GM12864 (cell line): ENCODE data around the gene LRRC4C.

Experiments
- DNase-seq: peaks from one replicate; pipeline ENCODE4 v3.0.0-alpha.2; 2011; ENCODE audit warnings: low read depth
- H3K4me3 ChIP-seq: 2 replicates; pipeline ENCODE4 v1.5.1; 2011; ENCODE audit warnings: mild to moderate bottlenecking, low read depth, low read length, control low read depth
- CTCF ChIP-seq: IDR thresholded peaks from 2 replicates; pipeline ENCODE4 v1.5.1; 2011; ENCODE audit warnings: low read depth, mild to moderate bottlenecking, moderate library complexity, low read length, control low read depth, inconsistent platforms; ENCODE audit errors: missing control alignments

The LRRC4C gene

GRCh38 chr11:41146326-41146725, 313.1 kb downstream of the LRRC4C start:
- no peak for DNase-seq
- no peak for TF ChIP-seq CTCF
- no peak overlapping the region for H3K4me3 ChIP-seq

- no peak for DNase-seq
- TF ChIP-seq CTCF, result no peak
- H3K4me3 ChIP-seq, result no peak overlapping the region
These were observed 314.0 kb downstream of the LRRC4C start for GRCh38 chr11:41145420-41145819.

GRCh38 chr11:41134971-41135370, 324.5 kb downstream of the LRRC4C start:
- no peak for TF ChIP-seq CTCF
- DNase-seq, result no peak
- no peak overlapping the region for H3K4me3 ChIP-seq

- TF ChIP-seq CTCF, result no peak
- no peak for DNase-seq
- no peak overlapping the region for H3K4me3 ChIP-seq
These were observed 326.4 kb downstream of the LRRC4C start for GRCh38 chr11:41133023-41133422.

GRCh38 chr11:41121600-41121999, 337.9 kb downstream of the LRRC4C start:
- no peak for TF ChIP-seq CTCF
- H3K4me3 ChIP-seq, result no peak overlapping the region
- DNase-seq, result no peak

GRCh38 chr11:41119484-41119883, 340.0 kb downstream of the LRRC4C start:
- no peak for DNase-seq
- no peak for TF ChIP-seq CTCF
- no peak overlapping the region for H3K4me3 ChIP-seq

GRCh38 chr11:41118521-41118920, 340.9 kb downstream of the LRRC4C start:
- no peak for TF ChIP-seq CTCF
- H3K4me3 ChIP-seq, result no peak overlapping the region

More at GRCh38 chr11:41118521-41118920, 340.9 kb downstream of the LRRC4C start:
- no peak for DNase-seq
